ENCODE data around the gene MATCAP1. TPM values are rescaled to one million over a fixed set of nuclear protein-coding genes. Genes with fewer than 3 reads are reported as not detected.
A peak's percentile ranks its signal among the peaks of the same experiment; 100 is the strongest.

Gene MATCAP1
- total and polyA plus RNA-seq, 2 of the 8 experiments (the other 6 are each of a cell fraction or from before 2014, with no cell fraction given): 22.9 to 27.5 TPM

GRCh38 chr16:67151431-67152097 lies 32.2 kb downstream of the MATCAP1 start:
- H3K4me3 ChIP-seq (ENCODE audit: extremely low read depth in 1 of 4, insufficient read depth in 2 of 4, low read depth in 3 of 4, low read length in 4 of 4): peak overlapping the region; percentile 62 to 75 (median 72); a peak in 7 of 8 replicates

More at GRCh38 chr16:67151431-67152097, 32.2 kb downstream of the MATCAP1 start:
- H4K20me1 ChIP-seq (replicated peaks in 1 of 2; ENCODE audit: control insufficient read depth in 1 of 2, insufficient read depth in 2 of 2, low read length in 2 of 2): peaks cover 9 to 29% of the 10 kb centered on the region in 2 experiments
- H2BK20ac ChIP-seq (ENCODE audit: low read length): no peak overlapping the region
- H3K27me3 ChIP-seq (replicated peaks in 1 of 4; ENCODE audit: control insufficient read depth in 3 of 4, extremely low read depth in 1 of 4, insufficient read depth in 3 of 4, low read length in 3 of 4): peaks cover 40 to 62% (median 54%) of the 10 kb centered on the region in 4 experiments
- H2AFZ ChIP-seq (ENCODE audit: low read length): peak overlapping the region; percentile 95; the same call in 1 of the 2 replicates
- no peak for DNase-seq (ENCODE audit: low read depth in 1 of 2, low spot score in 2 of 2)
- ChIA-PET CTCF (ENCODE audit: partially characterized antibody) (interaction anchor here (0.7 to 14.1 kb wide), 25 partner anchors 10 to 260 kb away, joined by 3 to 291 read pairs (median 5); partner anchors contain the start of genes CES3, FBXL8, HSF4 and NOL3), POLR2A (ENCODE audit: partially characterized antibody) (interaction anchor here (0.7 to 2.5 kb wide), 11 partner anchors 9 to 176 kb away, joined by 3 to 12 read pairs (median 4); partner anchors contain the start of genes FHOD1 and NOL3)
- TF ChIP-seq E2F6 (IDR thresholded peaks at IDR 0.05) (no peak), RNF2 (IDR thresholded peaks at IDR 0.05; ENCODE audit: borderline replicate concordance, low read depth, low read length, missing control alignments, poor library complexity, severe bottlenecking) (peak; percentile 45)
- H3K9ac ChIP-seq (replicated peaks in 1 of 4; ENCODE audit: extremely low read depth in 1 of 4, low read depth in 3 of 4, low read length in 3 of 4): no peak overlapping the region
- H3K4me2 ChIP-seq (ENCODE audit: insufficient read depth in 1 of 2, low read depth in 2 of 2, low read length in 2 of 2): peak overlapping the region; percentile 80 to 92
- H3K14ac ChIP-seq (ENCODE audit: insufficient read length): no peak overlapping the region
- H2BK120ac ChIP-seq (replicated peaks; ENCODE audit: low read depth, low read length): no peak overlapping the region
- H3K79me1 ChIP-seq (ENCODE audit: low read depth, low read length): no peaks in the 10 kb centered on the region
- FAIRE-seq: no peak
- H3K36me3 ChIP-seq (ENCODE audit: control insufficient read depth in 2 of 4, insufficient read depth in 4 of 4, low read length in 3 of 4): peaks cover 3 to 11% (median 6%) of the 10 kb centered on the region in 4 experiments; a peak in 5 of 8 replicates
- WGBS, 2 experiments (ENCODE audit: extremely low coverage in 1 of 2, insufficient coverage in 1 of 2, insufficient read length in 1 of 2, insufficient replicate concordance in 2 of 2, low coverage in 1 of 2, low lambda C conversion rate in 2 of 2, missing lambda C conversion rate in 1 of 2): 59% methylated on average over 8 of the region's 8 CpGs; no CpG with 5 or more reads in 1 of the 2 experiments
- H3K23ac ChIP-seq (ENCODE audit: insufficient read length): no peak overlapping the region
- H2BK15ac ChIP-seq (ENCODE audit: low read length): peak overlapping the region; percentile 53; the same call in 1 of the 2 replicates
- H4K8ac ChIP-seq (ENCODE audit: extremely low read depth, insufficient read depth, low read length): 0 out of 2 replicates have a peak overlapping the region, but pooled peaks have one; percentile 45
- peaks cover 0 to 15% (median 9%) of the 10 kb centered on the region in 4 experiments; a peak in 5 of 7 replicates for H3K4me1 ChIP-seq (replicated peaks in 1 of 4; ENCODE audit: control insufficient read depth in 3 of 4, insufficient read depth in 4 of 4, low read length in 3 of 4)
- no peaks in the 10 kb centered on the region for H3K79me2 ChIP-seq (ENCODE audit: control insufficient read depth in 1 of 2, insufficient read depth in 2 of 2, low read length in 2 of 2)
- peaks cover 17% of the 10 kb centered on the region; the same call in 1 of the 2 replicates for H3K23me2 ChIP-seq (ENCODE audit: low read depth, low read length)
- H2AK5ac ChIP-seq (ENCODE audit: low read depth, low read length): no peak overlapping the region
- no peak overlapping the region for H2BK5ac ChIP-seq (ENCODE audit: low read depth, low read length)
- H3K27ac ChIP-seq (ENCODE audit: low read depth, low read length): no peak overlapping the region
- no peaks in the 10 kb centered on the region; a peak in 1 of 4 replicates for H3K9me3 ChIP-seq (ENCODE audit: insufficient read depth in 2 of 2, low read depth in 1 of 2, low read length in 1 of 2)
- H3K56ac ChIP-seq (replicated peaks; ENCODE audit: insufficient read length, low read depth, low read length): no peak overlapping the region
- no peak overlapping the region; the same call in 1 of the 2 replicates for H3K18ac ChIP-seq (ENCODE audit: extremely low read depth, low read length)
- H4K91ac ChIP-seq (replicated peaks; ENCODE audit: insufficient read length, low read length): no peak overlapping the region
- peak overlapping the region; percentile 39; the same call in 1 of the 2 replicates for H2BK12ac ChIP-seq (ENCODE audit: low read depth, low read length)
- no peak overlapping the region for H3K4ac ChIP-seq (replicated peaks; ENCODE audit: insufficient read length, low read depth, low read length)
- no peak overlapping the region for H4K5ac ChIP-seq (ENCODE audit: insufficient read length, low read depth, low read length)
